Bronchial smooth muscle cell (primary cell): ENCODE measurements around the gene OVAAL. TPM values are rescaled to one million over a fixed set of nuclear protein-coding genes. Genes with fewer than 3 reads are reported as not detected.

Experiments
- total RNA-seq: library from RNA; depleted of rRNA; stranded (reverse); fragments of >200 nt; gene quantifications from 2 replicates; pipeline ENCODE4 v1.2.1, GENCODE V29; 2014

The OVAAL gene
- not detected in 2 replicates for total RNA-seq

GRCh38 chr1:180558664-180559063 lies at the start of gene OVAAL:
Gene OVAAL, plus strand, starts transcription at chr1:180558964.

Other genes starting within 250 kb of the OVAAL start
- 76.6 and 97.1 TPM in 2 replicates for gene ACBD6, start 56.4 kb upstream of the OVAAL start, total RNA-seq
- 14.4 and 18.9 TPM in 2 replicates for gene XPR1, start 73.1 kb downstream of the OVAAL start, total RNA-seq